DMS153 treated with DMSO at 0.1 percent for 48 hours (cell line): ENCODE data around the gene RNF130.
"Not testable (repeated sequence)": the region's sequence is repeated elsewhere in the genome, so short reads cannot be mapped to it uniquely, and the experiment has no call there.

Experiments
- DNase-seq: peaks from one replicate; lab custom pipeline; 2025; ENCODE audit not compliant: unreplicated experiment; lab: John Stamatoyannopoulos, UW

Gene RNF130

GRCh38 chr5:180026320-180026719 lies 45.2 kb downstream of the RNF130 start:
- DNase-seq = no peak

GRCh38 chr5:180021900-180022299 lies 49.7 kb downstream of the RNF130 start:
- no peak for DNase-seq

- DNase-seq = no peak
Observed at GRCh38 chr5:180020176-180020575, 51.4 kb downstream of the RNF130 start.

GRCh38 chr5:180018347-180019060 lies 53.1 kb downstream of the RNF130 start:
- DNase-seq = no peak

GRCh38 chr5:180015523-180015922 lies 56.0 kb downstream of the RNF130 start:
- not testable (repeated sequence) for DNase-seq

- no peak for DNase-seq
Observed at GRCh38 chr5:180013678-180014077, 57.9 kb downstream of the RNF130 start.

GRCh38 chr5:180012316-180012715 lies 59.2 kb downstream of the RNF130 start:
- no peak for DNase-seq

- no peak for DNase-seq
Observed at GRCh38 chr5:180010636-180011035, 60.9 kb downstream of the RNF130 start.

GRCh38 chr5:180009581-180009980 lies 62.0 kb downstream of the RNF130 start:
- no peak for DNase-seq

- DNase-seq = no peak
Observed at GRCh38 chr5:180008433-180008832, 63.1 kb downstream of the RNF130 start.

GRCh38 chr5:180007582-180007981 lies 64.0 kb downstream of the RNF130 start:
- no peak for DNase-seq

GRCh38 chr5:180006141-180006540 lies 65.4 kb downstream of the RNF130 start:
- DNase-seq = no peak

- DNase-seq = no peak
Observed at GRCh38 chr5:180003127-180003526, 68.4 kb downstream of the RNF130 start.

GRCh38 chr5:180001742-180002141 lies 69.8 kb downstream of the RNF130 start:
- DNase-seq = no peak

GRCh38 chr5:180001136-180001535 lies 70.4 kb downstream of the RNF130 start:
- DNase-seq = no peak

- no peak for DNase-seq
Observed at GRCh38 chr5:179998485-179998884, 73.1 kb downstream of the RNF130 start.

- no peak for DNase-seq
Observed at GRCh38 chr5:179994583-179995323, 76.8 kb downstream of the RNF130 start.

GRCh38 chr5:179992855-179993254 lies 78.7 kb downstream of the RNF130 start:
- DNase-seq = not testable (repeated sequence)

- DNase-seq = no peak
Observed at GRCh38 chr5:179991106-179991505, 80.5 kb downstream of the RNF130 start.

- not testable (repeated sequence) for DNase-seq
Observed at GRCh38 chr5:179990525-179990924, 81.0 kb downstream of the RNF130 start.

GRCh38 chr5:179986328-179986727 lies 85.2 kb downstream of the RNF130 start:
- DNase-seq = no peak

GRCh38 chr5:179981636-179982035 lies 89.9 kb downstream of the RNF130 start:
- DNase-seq = no peak
